ENCODE results near the gene ALDH1A3.

The ALDH1A3 gene

GRCh38 chr15:100947760-100948429, 68.3 kb downstream of the ALDH1A3 start:
- DNase-seq (ENCODE audit: low read depth in 4 of 4, low spot score in 1 of 4) = no peak

- DNase-seq (ENCODE audit: low read depth in 4 of 4, low spot score in 1 of 4) = no peak
Measured at GRCh38 chr15:100948430-100948762, 68.8 kb downstream of the ALDH1A3 start.

GRCh38 chr15:100949691-100950090, 70.1 kb downstream of the ALDH1A3 start:
- no peak for DNase-seq (ENCODE audit: low read depth in 4 of 4, low spot score in 1 of 4)

GRCh38 chr15:100951965-100952364, 72.3 kb downstream of the ALDH1A3 start:
- DNase-seq (ENCODE audit: low read depth in 4 of 4, low spot score in 1 of 4) = no peak

- no peak for DNase-seq (ENCODE audit: low read depth in 4 of 4, low spot score in 1 of 4)
Measured at GRCh38 chr15:100952566-100952965, 72.9 kb downstream of the ALDH1A3 start.

- DNase-seq (ENCODE audit: low read depth in 4 of 4, low spot score in 1 of 4) = no peak
Measured at GRCh38 chr15:100958326-100959065, 78.9 kb downstream of the ALDH1A3 start.

GRCh38 chr15:100959066-100960050, 79.7 kb downstream of the ALDH1A3 start:
- no peak for DNase-seq (ENCODE audit: low read depth in 4 of 4, low spot score in 1 of 4)

Data from stimulated activated CD4-positive, alpha-beta T cell treated with anti-CD3 and anti-CD28 coated beads, Interleukin-1b, Interleukin-23, amount 100 ng/mL, for 24 hours (primary cell).